GM12892 (cell line): ENCODE results near the gene APOL6.

ENCODE experiments used
- POLR2A ChIP-seq: IDR thresholded peaks from 2 replicates; pipeline ENCODE4 v1.6.1; 2011; ENCODE audit warnings: low read depth, low read length, control low read depth
- POLR2AphosphoS5 ChIP-seq: IDR thresholded peaks from 2 replicates; pipeline ENCODE4 v1.6.1; 2011; ENCODE audit warnings: low read depth, low read length, control low read depth
- TAF1 ChIP-seq: IDR thresholded peaks from 2 replicates; pipeline ENCODE4 v1.6.1; 2011; ENCODE audit warnings: low read depth, mild to moderate bottlenecking, control low read depth, low read length, borderline replicate concordance

DNA sequence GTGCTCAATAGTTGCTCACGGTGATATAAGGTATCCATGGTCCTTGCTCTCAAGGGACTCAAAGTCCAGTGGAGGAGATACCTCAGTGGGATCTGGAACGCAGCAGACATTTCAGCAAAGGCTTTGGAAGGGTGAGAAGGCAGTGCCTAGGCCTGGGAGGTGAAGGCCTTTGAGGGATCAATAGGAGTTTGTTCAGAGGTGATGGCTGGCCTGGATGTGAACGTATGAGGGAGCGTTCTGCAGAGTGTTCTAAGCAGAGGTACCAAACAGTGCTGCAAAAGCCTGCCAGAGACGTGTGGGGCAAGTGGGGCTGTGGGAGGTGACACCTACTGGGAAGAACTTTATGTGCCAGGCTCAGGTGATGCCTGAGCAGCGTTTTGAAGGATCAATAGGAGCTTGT is 23.7 kb upstream of the APOL6 start:
- TF ChIP-seq POLR2AphosphoS5, result no peak
- no peak for TF ChIP-seq POLR2A
- TF ChIP-seq TAF1, result no peak
